Measurements from ENCODE around the gene BTN1A1. TPM values are rescaled to one million over a fixed set of nuclear protein-coding genes. Genes with fewer than 3 reads are reported as not detected.
A peak's percentile ranks its signal among the peaks of the same experiment; 100 is the strongest.

Gene BTN1A1
- not detected in 2 replicates for total RNA-seq (ENCODE audit: low replicate concordance)

- H3F3A ChIP-seq (ENCODE audit: low read depth) = no peaks in the 10 kb centered on the region
- TF ChIP-seq EZH2phosphoT487 (IDR thresholded peaks at IDR 0.05) (no peak), EZH2 (IDR thresholded peaks at IDR 0.05) (no peak), CTCF (IDR thresholded peaks at IDR 0.05) (no peak)
- Mint-ChIP-seq H3K4me3 (peak within 1 kb of the TSS; percentile 80), H3K27me3 (ENCODE audit: insufficient read depth, low read depth) (peaks cover 29% of the 10 kb centered on the region), H3K27ac (no peak within 1 kb of the TSS), H3K4me1 (peaks cover 8% of the 10 kb centered on the region), H3K9me3 (no peaks in the 10 kb centered on the region), H3K36me3 (no peaks in the 10 kb centered on the region)
- H2AFZ ChIP-seq (replicated peaks) = peak within 1 kb of the TSS; percentile 97
- peak within 1 kb of the TSS; percentile 84 for H3K4me2 ChIP-seq
- no peaks in the 10 kb centered on the region for H3K79me2 ChIP-seq (ENCODE audit: low read depth)
- peaks cover 14% of the 10 kb centered on the region for H3K4me1 ChIP-seq
- H3K9me3 ChIP-seq (ENCODE audit: low read depth) = no peaks in the 10 kb centered on the region
- H3K4me3 ChIP-seq = peak within 1 kb of the TSS; percentile 45
- H3K9ac ChIP-seq = no peak within 1 kb of the TSS
- H3K27ac ChIP-seq = no peak within 1 kb of the TSS
- peaks cover 63% of the 10 kb centered on the region for H3K27me3 ChIP-seq
- H4K20me1 ChIP-seq (ENCODE audit: low read depth) = no peaks in the 10 kb centered on the region
- no peak for DNase-seq (ENCODE audit: low spot score)
- no peaks in the 10 kb centered on the region for H3K36me3 ChIP-seq
Measured at GRCh38 chr6:26500102-26500501, at the start of gene BTN1A1. BTN1A1 (plus strand) TSS chr6:26500303; CDS start chr6:26501287, 984 bp downstream.

GRCh38 chr6:26452631-26453235 lies 47.4 kb upstream of the BTN1A1 start:
- H3K36me3 ChIP-seq = no peaks in the 10 kb centered on the region
- no peak overlapping the region for H3K4me3 ChIP-seq
- H3K27ac Mint-ChIP-seq = no peak overlapping the region
- peaks cover 12% of the 10 kb centered on the region for H3K4me1 Mint-ChIP-seq
- no peaks in the 10 kb centered on the region for H3K4me1 ChIP-seq
- H4K20me1 ChIP-seq (ENCODE audit: low read depth) = no peaks in the 10 kb centered on the region
- no peaks in the 10 kb centered on the region for H3K9me3 Mint-ChIP-seq
- H3K9ac ChIP-seq = no peak overlapping the region
- H3K27me3 ChIP-seq = no peaks in the 10 kb centered on the region
- no peak overlapping the region for H3K27ac ChIP-seq
- no peaks in the 10 kb centered on the region for H3K9me3 ChIP-seq (ENCODE audit: low read depth)
- H2AFZ ChIP-seq (replicated peaks) = no peak overlapping the region
- H3K27me3 Mint-ChIP-seq (ENCODE audit: insufficient read depth, low read depth) = no peaks in the 10 kb centered on the region
- no peak overlapping the region for H3K4me3 Mint-ChIP-seq
- no peaks in the 10 kb centered on the region for H3F3A ChIP-seq (ENCODE audit: low read depth)
- H3K79me2 ChIP-seq (ENCODE audit: low read depth) = no peaks in the 10 kb centered on the region
- no peak overlapping the region for H3K4me2 ChIP-seq
- DNase-seq (ENCODE audit: low spot score) = no peak
- TF ChIP-seq EZH2phosphoT487 (IDR thresholded peaks at IDR 0.05) (no peak), EZH2 (IDR thresholded peaks at IDR 0.05) (no peak), CTCF (IDR thresholded peaks at IDR 0.05) (no peak)
- no peaks in the 10 kb centered on the region for H3K36me3 Mint-ChIP-seq

GRCh38 chr6:26454631-26455030 lies 45.5 kb upstream of the BTN1A1 start:
- Histone ChIP-seq H3K27me3 (no peaks in the 10 kb centered on the region), H3K9me3 (ENCODE audit: low read depth) (no peaks in the 10 kb centered on the region), H4K20me1 (ENCODE audit: low read depth) (no peaks in the 10 kb centered on the region), H3K79me2 (ENCODE audit: low read depth) (peaks cover 17% of the 10 kb centered on the region), H3K4me2 (no peak overlapping the region), H2AFZ (replicated peaks) (no peak overlapping the region), H3K36me3 (no peaks in the 10 kb centered on the region), H3K4me3 (no peak overlapping the region), H3K27ac (no peak overlapping the region), H3K4me1 (peaks cover 7% of the 10 kb centered on the region), H3F3A (ENCODE audit: low read depth) (no peaks in the 10 kb centered on the region), H3K9ac (no peak overlapping the region)
- H3K36me3 Mint-ChIP-seq = peaks cover 4% of the 10 kb centered on the region
- H3K4me1 Mint-ChIP-seq = peaks cover 20% of the 10 kb centered on the region
- H3K9me3 Mint-ChIP-seq = no peaks in the 10 kb centered on the region
- TF ChIP-seq EZH2phosphoT487 (IDR thresholded peaks at IDR 0.05) (no peak), CTCF (IDR thresholded peaks at IDR 0.05) (no peak), EZH2 (IDR thresholded peaks at IDR 0.05) (no peak)
- H3K27me3 Mint-ChIP-seq (ENCODE audit: insufficient read depth, low read depth) = no peaks in the 10 kb centered on the region
- no peak overlapping the region for H3K4me3 Mint-ChIP-seq
- DNase-seq (ENCODE audit: low spot score) = no peak
- H3K27ac Mint-ChIP-seq = no peak overlapping the region
